ENCODE measurements around the gene ETV6.

The ETV6 gene

DNA sequence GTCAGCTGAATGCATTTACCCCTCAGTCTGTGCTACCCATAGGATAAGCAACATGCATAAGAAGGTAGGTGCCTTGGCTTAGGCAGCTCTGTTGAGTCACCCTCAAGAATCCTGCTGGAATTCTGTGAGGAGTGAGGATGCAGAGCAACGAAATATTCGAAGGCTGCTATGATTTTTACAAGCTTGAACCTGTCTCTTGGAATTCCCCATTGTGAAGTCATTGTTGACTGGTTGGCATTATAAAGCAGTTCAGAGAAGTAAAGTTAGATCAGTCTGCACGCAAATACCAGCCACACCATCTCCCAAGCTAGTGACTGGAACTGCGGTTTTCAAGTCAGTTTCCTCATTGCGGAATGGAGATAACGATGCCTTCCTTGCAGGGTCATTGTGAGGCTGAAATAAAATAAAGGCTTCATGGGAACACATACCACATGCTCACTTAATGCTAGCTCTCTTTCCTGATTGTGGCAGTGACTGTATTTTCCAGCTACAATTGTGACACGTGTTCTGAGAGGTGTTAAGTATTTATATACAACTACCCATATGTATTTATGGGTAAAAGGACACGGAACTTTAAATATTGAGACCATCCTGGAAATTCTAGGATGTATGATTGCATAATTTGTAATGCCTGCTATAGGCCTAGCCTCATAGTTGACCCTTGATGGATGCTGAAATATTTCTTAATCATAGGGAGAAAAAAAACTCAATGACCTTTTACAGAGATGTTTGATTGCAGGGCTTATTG is 96.7 kb downstream of the ETV6 start:
- no peak for DNase-seq

DNA sequence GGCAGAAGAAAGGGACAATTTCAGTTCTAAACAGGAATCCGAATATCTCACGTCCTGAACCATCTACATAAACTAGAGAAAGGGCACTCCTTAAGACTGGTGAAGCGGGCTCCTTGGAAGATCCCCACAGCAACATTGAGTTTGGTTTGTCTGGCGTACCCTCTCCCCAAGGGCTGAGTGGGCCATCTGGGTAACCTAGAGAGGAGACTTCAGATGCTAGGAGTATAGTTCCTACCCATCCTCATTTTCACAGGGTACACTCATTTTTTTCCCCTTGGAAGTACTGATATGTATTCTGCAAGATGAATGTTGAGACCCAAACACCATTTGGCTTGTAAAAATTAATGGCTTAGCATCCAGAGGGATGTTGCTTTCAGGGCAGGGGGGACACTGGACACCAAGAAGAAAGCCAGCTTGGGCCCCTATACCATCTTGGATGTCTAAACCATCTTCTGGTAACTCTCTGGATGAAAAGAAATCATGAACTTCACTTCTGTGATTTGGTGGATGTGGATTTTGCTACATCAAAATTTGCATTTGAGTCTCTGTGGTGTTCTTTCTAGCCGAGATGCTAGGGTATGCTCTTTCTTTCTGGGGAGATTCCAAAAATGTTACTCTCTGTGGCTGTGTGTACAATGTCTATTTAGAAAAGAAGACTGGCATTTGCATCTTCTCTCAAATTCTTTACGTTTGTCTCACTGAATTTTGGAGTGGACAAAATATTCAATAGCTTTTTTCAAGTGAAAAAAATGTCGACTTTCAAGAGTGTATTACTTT is 97.7 kb downstream of the ETV6 start:
- DNase-seq: no peak

- no peak for DNase-seq
These were observed 98.5 kb downstream of the ETV6 start for GRCh38 chr12:11747969-11748368.

DNA sequence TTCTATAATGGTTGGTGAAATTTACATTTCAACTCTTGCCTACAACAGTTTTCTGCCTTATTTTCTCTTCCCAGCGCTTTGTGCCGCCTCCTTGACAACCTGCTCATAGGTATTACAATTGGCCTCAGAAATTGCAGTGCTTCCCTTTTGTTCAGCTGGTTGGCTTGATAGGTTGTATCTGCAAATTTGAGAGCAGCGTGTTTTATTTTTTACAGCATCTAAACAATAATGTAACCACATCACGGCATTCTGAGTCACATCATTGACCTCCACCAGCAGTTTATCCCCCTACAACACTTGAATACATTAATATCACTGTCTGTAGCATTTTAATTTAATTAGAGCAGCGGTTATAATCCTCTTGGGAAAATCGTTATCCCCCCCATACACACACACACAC is 99.4 kb downstream of the ETV6 start:
- DNase-seq: no peak

GRCh38 chr12:11749943-11750690 is 100.6 kb downstream of the ETV6 start:
- DNase-seq: no peak

DNA sequence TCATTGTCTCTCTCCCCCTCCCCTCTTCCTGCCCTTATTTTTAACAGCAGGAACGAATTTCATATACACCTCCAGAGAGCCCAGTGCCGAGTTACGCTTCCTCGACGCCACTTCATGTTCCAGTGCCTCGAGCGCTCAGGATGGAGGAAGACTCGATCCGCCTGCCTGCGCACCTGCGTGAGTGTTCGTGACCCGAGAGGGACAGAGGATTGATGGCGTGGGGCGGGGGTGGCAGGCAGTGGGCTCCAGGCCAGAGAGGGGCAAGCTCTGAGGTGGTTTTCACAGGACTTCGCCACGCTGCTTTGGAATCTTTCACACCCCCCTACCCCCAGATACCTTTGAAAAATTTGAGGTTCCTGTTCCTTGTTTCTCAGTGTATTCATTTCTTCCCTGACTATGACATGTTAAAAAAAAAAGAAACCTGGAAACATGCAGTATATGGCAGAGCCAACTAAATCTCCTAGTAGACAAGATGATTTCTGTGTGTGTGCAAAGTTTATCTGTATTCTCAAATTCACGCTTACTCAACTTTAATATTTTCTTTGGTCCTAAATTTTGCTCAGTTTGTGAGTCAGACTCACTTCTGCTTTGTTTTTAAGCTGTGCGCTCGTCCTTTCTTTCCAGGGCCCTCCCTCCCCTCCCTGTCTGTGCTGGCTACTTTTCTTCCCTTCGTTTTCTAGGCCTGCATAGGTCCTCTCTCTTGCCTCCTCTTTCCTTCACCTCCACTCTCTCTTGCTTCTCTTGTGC is 103.1 kb downstream of the ETV6 start:
- DNase-seq: no peak

DNA sequence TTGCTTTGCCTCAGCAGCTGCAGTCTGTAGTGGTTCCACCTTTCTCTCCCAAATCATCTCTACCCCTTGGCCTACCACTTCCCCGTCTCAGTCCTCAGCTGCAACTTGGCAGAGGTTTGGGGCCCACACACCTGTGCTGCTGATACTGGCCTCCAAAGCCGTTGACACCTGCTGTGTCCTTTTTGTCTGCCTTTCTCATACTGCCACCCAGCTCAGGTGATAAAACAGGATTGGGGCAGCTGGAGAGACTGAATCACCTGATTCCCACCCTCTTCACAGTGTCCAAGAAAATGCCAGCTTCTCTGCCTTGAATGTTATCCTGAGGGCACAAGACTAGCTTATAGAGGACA is 103.7 kb downstream of the ETV6 start:
- no peak for DNase-seq

DNA sequence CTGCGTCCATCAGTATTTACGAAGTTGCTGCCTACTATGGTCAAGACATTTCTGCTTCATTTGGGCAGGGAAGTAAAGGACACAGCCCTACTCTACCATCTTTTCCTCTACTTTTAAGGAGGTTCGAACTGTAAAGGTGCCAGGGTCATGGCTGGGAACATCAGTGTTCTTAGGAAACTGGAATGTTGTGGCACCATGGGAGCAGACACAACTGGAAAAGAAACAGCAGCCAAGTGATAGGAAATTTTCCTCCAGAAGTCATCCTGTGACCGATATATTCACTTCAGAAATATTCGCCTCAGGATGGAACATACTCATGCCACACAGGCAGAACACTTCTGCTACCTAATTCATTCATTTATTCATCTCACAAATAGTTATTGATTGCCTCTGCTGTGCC is 104.4 kb downstream of the ETV6 start:
- no peak for DNase-seq

- DNase-seq: no peak
These were observed 104.8 kb downstream of the ETV6 start for GRCh38 chr12:11754256-11754655.

DNA sequence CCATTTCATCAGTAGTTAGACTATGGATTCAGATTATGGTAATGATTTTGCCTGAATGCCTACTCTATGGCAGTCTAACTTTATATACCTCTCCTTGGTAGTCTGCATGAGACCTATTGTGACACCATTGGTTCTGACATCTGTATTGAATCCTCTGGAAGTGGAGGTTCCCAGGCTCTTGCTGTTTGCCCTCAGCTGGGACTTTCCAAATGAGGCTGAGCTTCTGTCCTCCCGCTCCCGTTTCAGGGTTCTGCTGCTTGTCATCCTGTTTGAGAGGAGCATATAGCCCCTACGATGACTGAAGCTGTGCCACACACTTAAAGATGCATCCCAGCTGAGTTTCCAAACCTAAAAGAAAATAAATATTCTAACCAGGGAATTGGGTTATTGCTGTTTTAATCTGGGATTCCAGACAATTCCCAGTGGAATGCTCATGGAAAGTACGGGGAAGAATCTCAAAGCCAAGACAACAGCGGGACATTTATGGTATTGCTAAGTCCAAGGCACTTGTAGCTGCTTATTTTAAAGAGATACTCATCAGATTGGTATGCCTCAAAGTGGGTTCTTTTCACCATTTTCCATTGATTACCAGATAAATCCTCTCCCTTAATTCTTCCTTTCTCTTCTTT is 105.9 kb downstream of the ETV6 start:
- no peak for DNase-seq

GRCh38 chr12:11756022-11756421 is 106.5 kb downstream of the ETV6 start:
- DNase-seq: no peak

GRCh38 chr12:11756523-11756922 is 107.0 kb downstream of the ETV6 start:
- no peak for DNase-seq

DNA sequence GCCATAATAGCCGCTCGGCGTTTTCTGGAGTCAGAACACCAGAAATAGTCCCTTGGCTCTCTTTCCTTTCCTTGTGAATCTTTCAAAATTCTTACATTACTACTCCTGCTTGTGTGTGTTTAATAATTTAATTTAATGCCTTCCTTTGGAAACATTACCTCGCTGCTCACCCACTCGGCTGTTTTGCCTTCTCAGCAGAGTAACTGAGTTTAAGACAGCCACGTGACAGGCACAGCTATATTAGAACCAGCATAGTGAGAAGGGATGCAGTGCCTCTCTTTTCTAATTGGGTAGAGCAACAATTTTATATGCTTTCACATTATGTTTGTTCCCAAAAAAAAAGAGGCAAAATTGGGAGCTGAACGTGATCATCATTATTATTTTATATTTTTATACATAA is 107.6 kb downstream of the ETV6 start:
- no peak for DNase-seq

DNA sequence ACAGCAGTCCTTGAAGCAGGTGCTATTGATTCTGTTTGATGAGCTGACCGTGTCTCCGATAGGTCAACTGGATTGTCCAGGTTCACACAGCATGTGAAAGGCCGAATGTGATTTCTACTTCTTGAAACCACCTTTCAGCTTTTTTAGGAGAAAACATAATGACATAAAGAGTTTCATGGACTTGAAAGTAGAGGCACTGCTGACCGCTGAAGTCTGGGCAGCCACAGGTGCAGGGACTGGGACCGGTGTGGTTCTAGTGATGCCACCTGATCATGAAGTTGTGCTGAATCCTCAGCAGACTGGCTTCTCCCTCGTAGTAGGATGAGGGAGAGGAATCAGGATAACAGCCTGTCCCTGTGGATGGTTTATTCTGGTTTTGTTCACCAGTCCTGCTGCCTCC is 108.1 kb downstream of the ETV6 start:
- no peak for DNase-seq

GRCh38 chr12:11758087-11758486 is 108.6 kb downstream of the ETV6 start:
- no peak for DNase-seq

GRCh38 chr12:11758510-11759493 is 109.3 kb downstream of the ETV6 start:
- DNase-seq: no peak

- no peak for DNase-seq
These were observed 110.0 kb downstream of the ETV6 start for GRCh38 chr12:11759494-11759878.

DNA sequence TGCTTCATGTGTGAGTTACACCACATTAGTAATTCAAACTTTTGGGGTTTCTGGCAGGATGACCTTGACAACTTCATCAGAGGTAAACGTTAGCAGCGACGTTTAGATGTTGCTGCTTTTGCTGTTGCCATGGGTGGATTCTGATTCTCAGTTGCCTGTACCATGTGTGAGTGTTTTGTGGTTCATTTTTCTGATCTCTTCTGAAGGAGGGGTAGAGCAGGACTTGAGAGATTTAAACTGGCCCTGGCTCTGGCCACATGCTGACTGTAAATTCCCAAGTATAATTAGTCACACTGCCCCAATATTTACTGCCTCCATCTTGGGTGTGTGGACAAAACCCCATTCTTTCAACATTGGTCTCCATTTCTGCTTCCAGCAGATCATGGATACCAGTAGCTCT is 110.4 kb downstream of the ETV6 start:
- no peak for DNase-seq

- DNase-seq: no peak
These were observed 112.5 kb downstream of the ETV6 start for GRCh38 chr12:11761869-11762567.

DNA sequence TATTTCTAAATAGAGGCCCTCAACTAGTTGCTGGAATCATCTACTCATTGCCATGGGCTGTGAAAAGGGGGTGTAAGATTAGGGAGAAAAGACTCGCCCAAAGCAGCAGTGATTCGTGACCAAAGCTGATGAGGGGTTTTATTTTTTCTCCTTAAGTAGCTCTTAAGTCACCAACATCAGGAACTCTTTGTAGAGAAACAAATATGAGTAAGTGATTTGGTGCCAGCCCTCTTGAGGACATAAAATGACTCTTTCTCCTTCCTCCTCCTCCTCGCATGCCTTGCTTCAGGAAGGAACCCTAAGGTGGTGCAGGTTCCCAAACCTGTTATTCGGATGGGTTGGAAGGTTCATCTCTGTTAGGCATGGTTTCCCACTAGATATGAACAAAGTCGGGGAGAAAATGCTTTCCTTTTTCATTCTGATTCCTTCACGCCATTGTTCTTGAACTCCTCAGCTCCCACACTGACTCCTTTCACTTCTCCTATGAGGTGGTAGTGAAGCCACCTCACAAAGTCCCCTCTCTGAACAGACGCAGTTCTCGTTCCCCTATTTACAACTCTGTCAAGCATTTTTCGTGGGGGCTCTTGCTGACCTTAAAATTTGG is 113.4 kb downstream of the ETV6 start:
- no peak for DNase-seq

Measured in central memory CD4-positive, alpha-beta T cell (primary cell).